Ammon's horn (tissue), 1 donor: ENCODE results near the gene MICA.
"Not testable (repeated sequence)": the region's sequence is repeated elsewhere in the genome, so short reads cannot be mapped to it uniquely, and the experiment has no call there.

Source experiments
- DNase-seq: peaks from one replicate; pipeline ENCODE4 v3.0.0-alpha.2; 2016; ENCODE audit warnings: low spot score

Gene MICA

GRCh38 chr6:31383149-31383548 is 20.2 kb upstream of the MICA start:
- no peak for DNase-seq

GRCh38 chr6:31385041-31385440 is 18.4 kb upstream of the MICA start:
- no peak for DNase-seq

- DNase-seq: no peak
Measured at GRCh38 chr6:31386099-31386498, 17.3 kb upstream of the MICA start.

GRCh38 chr6:31386977-31387376 is 16.4 kb upstream of the MICA start:
- DNase-seq: no peak

- not testable (repeated sequence) for DNase-seq
Measured at GRCh38 chr6:31388916-31389801, 14.2 kb upstream of the MICA start.

GRCh38 chr6:31389802-31390132 is 13.6 kb upstream of the MICA start:
- DNase-seq: not testable (repeated sequence)

GRCh38 chr6:31393932-31394331 is 9.5 kb upstream of the MICA start:
- DNase-seq: peak; percentile 49

- DNase-seq: no peak
Measured at GRCh38 chr6:31394381-31394780, 9.0 kb upstream of the MICA start.

- no peak for DNase-seq
Measured at GRCh38 chr6:31395832-31396231, 7.6 kb upstream of the MICA start.

GRCh38 chr6:31396422-31397152 is 6.8 kb upstream of the MICA start:
- DNase-seq: peak; percentile 90

GRCh38 chr6:31397153-31397499 is 6.3 kb upstream of the MICA start:
- DNase-seq: not testable (repeated sequence)

- no peak for DNase-seq
Measured at GRCh38 chr6:31397901-31398525, 5.4 kb upstream of the MICA start.

- DNase-seq: peak; percentile 84
Measured at GRCh38 chr6:31399589-31400466, 3.6 kb upstream of the MICA start.

- DNase-seq: peak; percentile 35
Measured at GRCh38 chr6:31400467-31401289, 2.7 kb upstream of the MICA start.

GRCh38 chr6:31401403-31401802 is 2.0 kb upstream of the MICA start:
- DNase-seq: no peak

GRCh38 chr6:31402324-31403282 is 792 bp upstream of the MICA start:
- DNase-seq: peak; percentile 54

- not testable (repeated sequence) for DNase-seq
Measured at GRCh38 chr6:31404061-31404364, 618 bp downstream of the MICA start.

- DNase-seq: no peak
Measured at GRCh38 chr6:31405996-31406395, 2.6 kb downstream of the MICA start.

GRCh38 chr6:31407699-31408098 is 4.3 kb downstream of the MICA start:
- no peak for DNase-seq

- no peak for DNase-seq
Measured at GRCh38 chr6:31412506-31412905, 9.1 kb downstream of the MICA start.
